Prostate gland (tissue), 2 donors: ENCODE measurements around the gene HIBADH.
"Not testable (repeated sequence)": the region's sequence is repeated elsewhere in the genome, so short reads cannot be mapped to it uniquely, and the experiment has no call there.

Experiments used
- CTCF ChIP-seq, 4 experiments: fragments of 200-600 bp in 2 of 4; fragments of 450-650 bp in 2 of 4; sonication (generic) in 2 of 4; IDR thresholded peaks; 1 replicate in 3 of 4; 2 replicates in 1 of 4; pipeline ENCODE4 v1.5.1; 2016 to 2019; ENCODE audit warnings: antibody characterized with exemption in 4 of 4, mild to moderate bottlenecking in 2 of 4, moderate library complexity in 2 of 4
- POLR2A ChIP-seq: fragments of 450-650 bp; IDR thresholded peaks from one replicate; pipeline ENCODE4 v1.6.1; 2016; ENCODE audit warnings: antibody characterized with exemption, mild to moderate bottlenecking
- POLR2AphosphoS5 ChIP-seq: sonication (generic); formaldehyde crosslinking; IDR thresholded peaks from one replicate; pipeline ENCODE4 v1.6.1; 2017; ENCODE audit warnings: antibody characterized with exemption

GRCh38 chr7:27674126-27674525, 11.4 kb upstream of the HIBADH start:
- not testable (repeated sequence) for TF ChIP-seq CTCF (IDR thresholded peaks at IDR 0.05); POLR2A; POLR2AphosphoS5
